Natural killer cell (primary cell): ENCODE data around the gene SLC25A33. TPM values are rescaled to one million over a fixed set of nuclear protein-coding genes. Genes with fewer than 3 reads are reported as not detected.

Source experiments
- ATAC-seq, 3 donors: fragments of 150-1000 bp in 2 of 3; fragments of 200-7000 bp in 1 of 3; cut with Tn5 transposase; 1 replicate in 1 of 3; 2 replicates in 2 of 3; pipeline ENCODE4 v1.10.0; 2021; ENCODE audit warnings: mild to moderate bottlenecking in 2 of 3, moderate library complexity in 2 of 3
- DNase-seq, 2 donors: peaks; one replicate each; pipeline versions ENCODE4 v3.0.0 to v3.0.0-alpha.2; 2013 to 2021; ENCODE audit warnings: mixed read lengths in 1 of 2
- H3K27ac ChIP-seq: one replicate; pipeline ENCODE4 v1.5.1; 2013; ENCODE audit warnings: mild to moderate bottlenecking, low read length
- H3K27me3 ChIP-seq: one replicate; pipeline ENCODE4 v1.6.1; 2013; ENCODE audit warnings: low read length; ENCODE audit not compliant: control insufficient read depth, insufficient read depth
- H3K36me3 ChIP-seq: one replicate; pipeline ENCODE4 v1.6.1; 2013; ENCODE audit warnings: low read length; ENCODE audit not compliant: control insufficient read depth, insufficient read depth
- H3K4me1 ChIP-seq: one replicate; pipeline ENCODE4 v1.6.1; 2013; ENCODE audit warnings: low read length; ENCODE audit not compliant: control insufficient read depth, insufficient read depth
- H3K4me3 ChIP-seq: one replicate; pipeline ENCODE4 v1.5.1; 2013; ENCODE audit warnings: low read length
- H3K9me3 ChIP-seq: one replicate; pipeline ENCODE4 v1.6.1; 2013; ENCODE audit warnings: low read length; ENCODE audit not compliant: control insufficient read depth, insufficient read depth
- H3K27ac Mint-ChIP-seq, 2 donors: one replicate each; pipeline ENCODE4 v1.8.0; 2022; ENCODE audit warnings: mild to moderate bottlenecking in 2 of 2, mixed read lengths in 2 of 2, moderate library complexity in 1 of 2
- H3K27me3 Mint-ChIP-seq, 2 donors: one replicate each; pipeline ENCODE4 v1.8.0; 2022; ENCODE audit warnings: low read depth in 2 of 2, mixed read lengths in 2 of 2
- H3K36me3 Mint-ChIP-seq: one replicate; pipeline ENCODE4 v1.8.0; 2022; ENCODE audit warnings: mixed read lengths
- H3K4me1 Mint-ChIP-seq, 2 donors: one replicate each; pipeline ENCODE4 v1.8.0; 2022; ENCODE audit warnings: mixed read lengths in 2 of 2
- H3K4me3 Mint-ChIP-seq: one replicate; pipeline ENCODE4 v1.8.0; 2022; ENCODE audit warnings: mild to moderate bottlenecking, moderate library complexity, mixed read lengths
- H3K9me3 Mint-ChIP-seq, 2 donors: one replicate each; pipeline ENCODE4 v1.8.0; 2022; ENCODE audit warnings: mixed read lengths in 2 of 2
- WGBS: methylation state at CpG from one replicate; pipeline ENCODE4 v1.1.7; 2013; ENCODE audit warnings: missing lambda C conversion rate; ENCODE audit not compliant: insufficient coverage; 5-methylcytosine and 5-hydroxymethylcytosine counted together
- intact Hi-C: fragments of 100-400 bp; cut with micrococcal nuclease; formaldehyde crosslinking; loops from one replicate; pipeline ENCODE4 v1.14.2; 2022
- total RNA-seq, 4 donors: library from RNA; stranded (reverse); fragments of 120-200 nt in 1 of 4; gene quantifications; one replicate each; pipeline versions ENCODE4 v1.2.3 to v1.2.4, GENCODE V29; 2013 to 2022
- TF ChIP-seq, protein P1 (sequence below): fragments of 200-600 bp; IDR thresholded peaks from one replicate; pipeline ENCODE4 v1.8.0; 2022; ENCODE audit warnings: antibody characterized with exemption

Gene SLC25A33
- total RNA-seq, 3 donors from 2014 or later (not counting 1 experiment from before 2014, with no cell fraction given), result 7.0 to 9.0 (median 7.6) TPM

DNA sequence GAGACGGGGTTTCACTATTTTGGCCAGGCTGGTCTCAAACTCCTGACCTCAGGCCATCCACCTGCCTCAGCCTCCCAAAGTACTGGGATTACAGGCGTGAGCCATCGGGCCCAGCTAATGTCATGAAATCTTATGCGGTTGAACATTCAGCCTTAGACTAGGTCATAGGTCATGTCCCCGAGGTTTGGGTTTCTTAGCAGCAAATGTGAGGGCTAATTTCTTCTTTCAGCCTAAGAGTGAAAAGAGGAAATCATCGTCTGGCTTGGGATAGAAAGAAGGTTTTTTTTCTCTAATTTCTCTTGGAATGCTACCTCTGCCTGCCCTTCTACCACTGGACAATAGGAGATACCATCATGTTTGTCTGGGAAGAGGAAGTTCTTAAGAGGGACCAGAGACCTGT, 94.2 kb downstream of the SLC25A33 start:
- Histone ChIP-seq H3K4me1 (peaks cover 42% of the 10 kb centered on the region), H3K9me3 (no peaks in the 10 kb centered on the region), H3K36me3 (peaks cover 10% of the 10 kb centered on the region), H3K27me3 (no peaks in the 10 kb centered on the region), H3K27ac (no peak overlapping the region), H3K4me3 (no peak overlapping the region)
- Mint-ChIP-seq H3K27ac (peak overlapping the region in 1 of 2 donors; percentile 45), H3K27me3 (no peaks in the 10 kb centered on the region), H3K4me3 (no peak overlapping the region), H3K9me3 (no peaks in the 10 kb centered on the region), H3K36me3 (no peaks in the 10 kb centered on the region), H3K4me1 (peaks cover 42 to 45% of the 10 kb centered on the region in 2 donors)
- 94% methylated on average over 5 of the region's 6 CpGs for WGBS
- intact Hi-C loops, result no loop called here
- ATAC-seq (no peak), DNase-seq (no peak)
- TF ChIP-seq, protein P1, sequence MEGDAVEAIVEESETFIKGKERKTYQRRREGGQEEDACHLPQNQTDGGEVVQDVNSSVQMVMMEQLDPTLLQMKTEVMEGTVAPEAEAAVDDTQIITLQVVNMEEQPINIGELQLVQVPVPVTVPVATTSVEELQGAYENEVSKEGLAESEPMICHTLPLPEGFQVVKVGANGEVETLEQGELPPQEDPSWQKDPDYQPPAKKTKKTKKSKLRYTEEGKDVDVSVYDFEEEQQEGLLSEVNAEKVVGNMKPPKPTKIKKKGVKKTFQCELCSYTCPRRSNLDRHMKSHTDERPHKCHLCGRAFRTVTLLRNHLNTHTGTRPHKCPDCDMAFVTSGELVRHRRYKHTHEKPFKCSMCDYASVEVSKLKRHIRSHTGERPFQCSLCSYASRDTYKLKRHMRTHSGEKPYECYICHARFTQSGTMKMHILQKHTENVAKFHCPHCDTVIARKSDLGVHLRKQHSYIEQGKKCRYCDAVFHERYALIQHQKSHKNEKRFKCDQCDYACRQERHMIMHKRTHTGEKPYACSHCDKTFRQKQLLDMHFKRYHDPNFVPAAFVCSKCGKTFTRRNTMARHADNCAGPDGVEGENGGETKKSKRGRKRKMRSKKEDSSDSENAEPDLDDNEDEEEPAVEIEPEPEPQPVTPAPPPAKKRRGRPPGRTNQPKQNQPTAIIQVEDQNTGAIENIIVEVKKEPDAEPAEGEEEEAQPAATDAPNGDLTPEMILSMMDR, result no peak

DNA sequence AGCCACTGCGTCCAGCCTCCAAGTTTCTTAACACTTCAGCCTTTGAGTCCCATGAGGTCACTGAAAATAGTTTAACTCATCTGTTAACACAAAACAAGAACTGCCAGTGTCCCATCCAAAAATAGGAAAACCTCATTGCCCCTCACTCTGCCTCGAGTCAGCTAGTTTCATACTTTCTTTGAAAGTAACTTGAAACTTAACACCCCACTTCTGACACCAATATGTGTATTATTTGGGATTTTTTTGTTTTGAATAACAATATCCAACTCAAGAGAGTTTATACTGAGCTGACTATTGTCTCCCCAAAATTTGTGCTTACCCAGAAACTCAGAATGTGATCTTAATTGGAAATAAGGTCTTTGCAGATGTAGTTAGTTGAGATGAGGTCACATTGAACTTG, 95.3 kb downstream of the SLC25A33 start:
- H3K36me3 Mint-ChIP-seq, result no peaks in the 10 kb centered on the region
- intact Hi-C loops, result no loop called here
- no peaks in the 10 kb centered on the region for H3K27me3 Mint-ChIP-seq
- 80% methylated on average over 2 of the region's 2 CpGs for WGBS
- H3K36me3 ChIP-seq, result peaks cover 10% of the 10 kb centered on the region
- no peaks in the 10 kb centered on the region for H3K9me3 ChIP-seq
- peaks cover 42% of the 10 kb centered on the region for H3K4me1 ChIP-seq
- no peaks in the 10 kb centered on the region for H3K9me3 Mint-ChIP-seq
- H3K4me3 Mint-ChIP-seq, result no peak overlapping the region
- H3K27ac ChIP-seq, result no peak overlapping the region
- TF ChIP-seq, protein P1, result no peak
- H3K4me1 Mint-ChIP-seq, result peaks cover 42 to 43% of the 10 kb centered on the region in 2 donors
- peak overlapping the region in 1 of 2 donors; percentile 21 for H3K27ac Mint-ChIP-seq
- ATAC-seq (no peak), DNase-seq (no peak)
- no peaks in the 10 kb centered on the region for H3K27me3 ChIP-seq
- no peak overlapping the region for H3K4me3 ChIP-seq

Other genes with a start within 250 kb of the SLC25A33 start
- gene SPSB1, start 246.6 kb upstream of the SLC25A33 start, total RNA-seq, result 1 to 10 TPM in 2 of 3 donors, under 1 TPM in 1; 0.82 to 3.0 (median 1.5) TPM
- 10 to 100 TPM in 1 of 3 donors, 1 to 10 TPM in 2; 7.3 to 10.2 (median 8.8) TPM for gene TMEM201, start 49.4 kb downstream of the SLC25A33 start, total RNA-seq
- 100 to 1,000 TPM; 171 to 240 (median 198) TPM for gene PIK3CD, start 112.3 kb downstream of the SLC25A33 start, total RNA-seq